Gastrocnemius medialis (tissue), 4 donors: ENCODE data around the gene LMTK2. TPM values are rescaled to one million over a fixed set of nuclear protein-coding genes. Genes with fewer than 3 reads are reported as not detected.
A peak's percentile ranks its signal among the peaks of the same experiment; 100 is the strongest.

Source experiments
- ATAC-seq, 2 donors: fragments of 150-250 bp; one replicate each; pipeline ENCODE4 v1.9.1; 2016
- DNase-seq, 2 donors: peaks; one replicate each; pipeline ENCODE4 v3.0.0-alpha.2; 2019
- H3K27ac ChIP-seq, 4 donors: fragments of 200-600 bp; sonication (generic); 1 replicate in 1 of 4; 2 replicates in 3 of 4; pipeline ENCODE4 v1.5.1; 2016 to 2018; ENCODE audit warnings: mild to moderate bottlenecking in 2 of 4, moderate library complexity in 1 of 4
- H3K27me3 ChIP-seq, 3 donors: fragments of 200-600 bp; sonication (generic) in 2 of 3; 1 replicate in 1 of 3; 2 replicates in 2 of 3; pipeline versions ENCODE4 v1.5.1 to v1.6.0; 2016 to 2019; ENCODE audit warnings: mild to moderate bottlenecking in 1 of 3, moderate library complexity in 1 of 3
- H3K36me3 ChIP-seq, 2 donors: fragments of 200-600 bp; sonication (generic) in 1 of 2; one replicate each; pipeline ENCODE4 v1.5.1; 2017 to 2018
- H3K4me1 ChIP-seq, 2 donors: fragments of 200-600 bp; sonication (generic) in 1 of 2; one replicate each; pipeline ENCODE4 v1.5.1; 2016 to 2017; ENCODE audit warnings: mild to moderate bottlenecking in 2 of 2
- H3K4me3 ChIP-seq, 4 donors: fragments of 200-600 bp; sonication (generic) in 3 of 4; 1 replicate in 1 of 4; 2 replicates in 3 of 4; pipeline ENCODE4 v1.5.1; 2016 to 2019; ENCODE audit warnings: mild to moderate bottlenecking in 2 of 4
- H3K9me3 ChIP-seq, 3 donors: fragments of 200-600 bp; sonication (generic) in 2 of 3; 1 replicate in 1 of 3; 2 replicates in 2 of 3; pipeline ENCODE4 v1.5.1; 2016 to 2019
- POLR2A ChIP-seq, 2 donors: fragments of 450-650 bp; IDR thresholded peaks; one replicate each; pipeline ENCODE4 v1.6.1; 2017; ENCODE audit warnings: antibody characterized with exemption in 2 of 2, mild to moderate bottlenecking in 2 of 2, moderate library complexity in 2 of 2
- in situ Hi-C, 4 donors: fragments of 200-750 bp; cut with MboI; loops; one replicate each; pipeline versions ENCODE4 v1.15.0 to v1.8.0; 2017; ENCODE audit warnings: low sequenced_read_pairs in 4 of 4
- intact Hi-C: fragments of 100-400 bp; cut with DNase I; formaldehyde crosslinking; loops from one replicate; pipeline ENCODE4 v1.15.1; 2023; ENCODE audit warnings: low total_unique reads
- total RNA-seq, 4 donors: library from RNA; depleted of rRNA; stranded (reverse); fragments of >200 nt; gene quantifications; one replicate each; pipeline versions ENCODE4 v1.1.0 to v1.2.3, GENCODE V29; 2016
- TF ChIP-seq, protein P1 (sequence below), 5 experiments: fragments of 450-650 bp in 3 of 5; fragments of 200-600 bp in 2 of 5; sonication (generic) in 2 of 5; IDR thresholded peaks in 4 of 5; conservative IDR thresholded peaks in 1 of 5; 1 replicate in 4 of 5; 2 replicates in 1 of 5; pipeline ENCODE4 v1.5.1; 2016 to 2019; ENCODE audit warnings: antibody characterized with exemption in 5 of 5, mild to moderate bottlenecking in 3 of 5, moderate library complexity in 3 of 5

The LMTK2 gene
- total RNA-seq, 4 donors from 2014 or later = 10.8 to 44.2 (median 17.7) TPM

DNA sequence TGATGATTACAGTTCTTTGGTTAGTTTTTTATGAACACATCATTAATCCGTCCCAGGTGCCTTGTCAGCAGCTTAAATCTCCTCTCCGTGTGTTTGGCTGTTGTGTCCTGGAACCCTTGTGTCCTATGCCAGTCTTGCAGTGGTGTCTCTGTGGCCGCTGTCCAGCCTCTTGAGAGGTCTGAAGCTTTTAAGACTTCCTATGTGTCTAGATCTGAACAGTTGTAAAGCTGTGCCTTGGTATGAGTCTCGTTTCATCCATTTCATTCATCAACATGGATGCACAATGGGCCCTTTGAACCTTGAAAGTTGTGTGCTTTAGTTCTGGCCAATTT is 16.7 kb downstream of the LMTK2 start:
- Histone ChIP-seq H3K27me3 (no peaks in the 10 kb centered on the region), H3K9me3 (no peaks in the 10 kb centered on the region), H3K4me1 (peaks cover 18 to 25% of the 10 kb centered on the region in 2 donors), H3K36me3 (no peaks in the 10 kb centered on the region), H3K4me3 (no peak overlapping the region), H3K27ac (no peak overlapping the region)
- intact Hi-C loops (no loop called here), in situ Hi-C loops (loop anchor here in 2 of 4 donors (25.0 kb wide), 2 partner anchors 114 to 139 kb away; partner anchors contain the start of gene TECPR1 (in 1 of the 2))
- ATAC-seq = no peak
- TF ChIP-seq, protein P1, sequence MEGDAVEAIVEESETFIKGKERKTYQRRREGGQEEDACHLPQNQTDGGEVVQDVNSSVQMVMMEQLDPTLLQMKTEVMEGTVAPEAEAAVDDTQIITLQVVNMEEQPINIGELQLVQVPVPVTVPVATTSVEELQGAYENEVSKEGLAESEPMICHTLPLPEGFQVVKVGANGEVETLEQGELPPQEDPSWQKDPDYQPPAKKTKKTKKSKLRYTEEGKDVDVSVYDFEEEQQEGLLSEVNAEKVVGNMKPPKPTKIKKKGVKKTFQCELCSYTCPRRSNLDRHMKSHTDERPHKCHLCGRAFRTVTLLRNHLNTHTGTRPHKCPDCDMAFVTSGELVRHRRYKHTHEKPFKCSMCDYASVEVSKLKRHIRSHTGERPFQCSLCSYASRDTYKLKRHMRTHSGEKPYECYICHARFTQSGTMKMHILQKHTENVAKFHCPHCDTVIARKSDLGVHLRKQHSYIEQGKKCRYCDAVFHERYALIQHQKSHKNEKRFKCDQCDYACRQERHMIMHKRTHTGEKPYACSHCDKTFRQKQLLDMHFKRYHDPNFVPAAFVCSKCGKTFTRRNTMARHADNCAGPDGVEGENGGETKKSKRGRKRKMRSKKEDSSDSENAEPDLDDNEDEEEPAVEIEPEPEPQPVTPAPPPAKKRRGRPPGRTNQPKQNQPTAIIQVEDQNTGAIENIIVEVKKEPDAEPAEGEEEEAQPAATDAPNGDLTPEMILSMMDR (IDR thresholded peaks at IDR 0.05 in 4 of 5, conservative IDR thresholded peaks at IDR 0.05 in 1 of 5) = no peak
- TF ChIP-seq POLR2A (IDR thresholded peaks at IDR 0.05) = no peak
- no peak for DNase-seq

DNA sequence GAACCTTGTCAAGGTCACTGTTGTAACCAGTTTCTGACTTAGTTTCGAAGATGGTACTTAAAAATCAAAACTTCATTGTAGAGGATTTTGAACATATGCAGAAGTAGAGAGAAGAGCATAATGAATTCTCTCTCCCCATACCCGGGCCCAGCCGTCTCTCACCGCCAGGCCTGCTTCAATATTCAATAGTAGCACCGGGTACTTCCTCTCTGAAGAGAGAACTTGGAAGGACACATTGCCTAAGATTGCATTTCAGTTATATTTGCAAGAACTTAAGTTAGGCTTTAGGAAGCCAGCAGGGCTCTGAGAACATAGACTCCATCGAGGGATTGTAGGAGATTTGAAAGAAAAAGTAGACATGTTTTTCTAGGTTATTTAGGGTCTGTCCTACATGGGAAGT is 19.1 kb downstream of the LMTK2 start:
- H3K36me3 ChIP-seq = no peaks in the 10 kb centered on the region
- in situ Hi-C loops (no loop called here), intact Hi-C loops (no loop called here)
- peak in 1 of 2 donors; percentile 53 for ATAC-seq
- H3K27me3 ChIP-seq = no peaks in the 10 kb centered on the region
- no peak for DNase-seq
- H3K4me1 ChIP-seq = peaks cover 12 to 19% of the 10 kb centered on the region in 2 donors
- TF ChIP-seq, protein P1 (IDR thresholded peaks at IDR 0.05 in 4 of 5, conservative IDR thresholded peaks at IDR 0.05 in 1 of 5) = no peak
- no peak for TF ChIP-seq POLR2A (IDR thresholded peaks at IDR 0.05)
- no peak overlapping the region for H3K4me3 ChIP-seq
- peak overlapping the region in 1 of 4 donors; percentile 1 for H3K27ac ChIP-seq
- H3K9me3 ChIP-seq = no peaks in the 10 kb centered on the region

- no peaks in the 10 kb centered on the region for H3K36me3 ChIP-seq
- H3K27ac ChIP-seq = no peak overlapping the region
- H3K27me3 ChIP-seq = no peaks in the 10 kb centered on the region
- H3K9me3 ChIP-seq = no peaks in the 10 kb centered on the region
- DNase-seq (no peak), ATAC-seq (no peak)
- intact Hi-C loops (no loop called here), in situ Hi-C loops (no loop called here)
- H3K4me3 ChIP-seq = no peak overlapping the region
- TF ChIP-seq, protein P1 (IDR thresholded peaks at IDR 0.05 in 4 of 5, conservative IDR thresholded peaks at IDR 0.05 in 1 of 5) = no peak
- TF ChIP-seq POLR2A (IDR thresholded peaks at IDR 0.05) = no peak
- H3K4me1 ChIP-seq = peaks cover 12 to 23% of the 10 kb centered on the region in 2 donors
Measured at GRCh38 chr7:98126311-98127142, 19.9 kb downstream of the LMTK2 start.

DNA sequence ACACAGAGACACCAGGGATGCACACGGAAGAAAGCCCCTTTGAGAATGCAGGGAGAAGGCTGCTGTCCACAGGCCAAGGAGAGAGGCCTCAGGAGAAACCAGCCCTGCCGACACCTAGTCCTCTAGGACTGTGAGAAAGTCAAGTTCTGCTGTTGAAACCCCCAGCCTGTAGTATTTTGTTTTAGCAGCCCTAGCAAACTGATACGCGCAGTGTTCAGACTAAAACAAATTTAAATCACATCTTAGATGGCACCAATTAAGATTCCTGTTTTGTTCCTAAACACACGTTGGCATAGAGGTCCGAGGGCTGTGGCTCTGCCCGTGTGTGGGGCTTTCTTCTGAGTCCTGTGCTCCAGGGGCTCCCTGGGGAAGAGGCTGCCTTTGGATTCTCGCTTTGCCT is 21.7 kb downstream of the LMTK2 start:
- no peaks in the 10 kb centered on the region for H3K36me3 ChIP-seq
- in situ Hi-C loops = no loop called here
- H3K27me3 ChIP-seq = no peaks in the 10 kb centered on the region
- ATAC-seq (no peak), DNase-seq (no peak)
- TF ChIP-seq POLR2A (IDR thresholded peaks at IDR 0.05) = no peak
- TF ChIP-seq, protein P1 (IDR thresholded peaks at IDR 0.05 in 4 of 5, conservative IDR thresholded peaks at IDR 0.05 in 1 of 5) = no peak
- intact Hi-C loops = no loop called here
- H3K4me1 ChIP-seq = peaks cover 18 to 36% of the 10 kb centered on the region in 2 donors
- no peak overlapping the region for H3K4me3 ChIP-seq
- no peak overlapping the region for H3K27ac ChIP-seq
- H3K9me3 ChIP-seq = no peaks in the 10 kb centered on the region
